ENCODE measurements around the gene NGFR.

DNA sequence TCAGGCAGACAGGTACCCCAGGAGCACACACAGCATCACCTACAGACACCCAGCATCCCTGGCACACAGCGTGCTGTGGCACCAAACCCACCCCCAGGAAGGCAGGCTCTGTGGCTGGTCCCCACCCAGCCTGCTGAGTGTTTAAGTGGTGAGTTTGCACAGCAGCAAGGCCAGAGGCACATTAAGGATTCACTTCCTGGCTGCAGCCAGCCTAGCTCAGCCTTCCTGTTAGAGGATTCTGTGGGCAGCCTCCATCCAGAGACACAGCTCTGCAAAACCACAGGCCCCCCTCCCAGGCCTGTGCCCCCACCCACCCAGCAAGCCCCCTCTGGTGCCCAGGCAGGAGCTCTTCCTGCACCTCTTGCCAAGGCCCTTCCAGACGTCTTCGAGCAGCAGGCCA lies 44.4 kb upstream of the NGFR start:
- TF ChIP-seq POLR2A (IDR thresholded peaks at IDR 0.05) (no peak), CTCF (IDR thresholded peaks at IDR 0.05) (no peak)

Measured in ovary (tissue), 3 donors.